Measurements from ENCODE around the gene PHYH.
"Not testable (repeated sequence)": the region's sequence is repeated elsewhere in the genome, so short reads cannot be mapped to it uniquely, and the experiment has no call there.

PHYH gene

GRCh38 chr10:13296476-13296875, 3.4 kb downstream of the PHYH start:
- no peak for TF ChIP-seq CTCF (IDR thresholded peaks at IDR 0.05; ENCODE audit: insufficient read depth, low read depth, low read length, missing control alignments)
- H3K4me3 ChIP-seq (ENCODE audit: low read length), result no peak overlapping the region
- no peak for DNase-seq (ENCODE audit: low read depth)

- TF ChIP-seq CTCF (IDR thresholded peaks at IDR 0.05; ENCODE audit: insufficient read depth, low read depth, low read length, missing control alignments), result no peak
- no peak for DNase-seq (ENCODE audit: low read depth)
- H3K4me3 ChIP-seq (ENCODE audit: low read length), result no peak overlapping the region
Observed at GRCh38 chr10:13294784-13295183, 5.1 kb downstream of the PHYH start.

GRCh38 chr10:13291821-13292773, 7.8 kb downstream of the PHYH start:
- DNase-seq (ENCODE audit: low read depth), result no peak
- H3K4me3 ChIP-seq (ENCODE audit: low read length), result no peak overlapping the region
- no peak for TF ChIP-seq CTCF (IDR thresholded peaks at IDR 0.05; ENCODE audit: insufficient read depth, low read depth, low read length, missing control alignments)

- no peak for TF ChIP-seq CTCF (IDR thresholded peaks at IDR 0.05; ENCODE audit: insufficient read depth, low read depth, low read length, missing control alignments)
- DNase-seq (ENCODE audit: low read depth), result no peak
- no peak overlapping the region for H3K4me3 ChIP-seq (ENCODE audit: low read length)
Observed at GRCh38 chr10:13291061-13291460, 8.8 kb downstream of the PHYH start.

- no peak for DNase-seq (ENCODE audit: low read depth)
- no peak overlapping the region for H3K4me3 ChIP-seq (ENCODE audit: low read length)
- TF ChIP-seq CTCF (IDR thresholded peaks at IDR 0.05; ENCODE audit: insufficient read depth, low read depth, low read length, missing control alignments), result no peak
Observed at GRCh38 chr10:13284050-13284449, 15.8 kb downstream of the PHYH start.

GRCh38 chr10:13282348-13282747, 17.5 kb downstream of the PHYH start:
- H3K4me3 ChIP-seq (ENCODE audit: low read length); DNase-seq (ENCODE audit: low read depth): not testable (repeated sequence)

- no peak for DNase-seq (ENCODE audit: low read depth)
- H3K4me3 ChIP-seq (ENCODE audit: low read length), result no peak overlapping the region
- TF ChIP-seq CTCF (IDR thresholded peaks at IDR 0.05; ENCODE audit: insufficient read depth, low read depth, low read length, missing control alignments), result no peak
Observed at GRCh38 chr10:13276749-13277365, 23.0 kb downstream of the PHYH start.

GRCh38 chr10:13276146-13276545, 23.7 kb downstream of the PHYH start:
- not testable (repeated sequence) for DNase-seq (ENCODE audit: low read depth); H3K4me3 ChIP-seq (ENCODE audit: low read length)
